Islet of Langerhans (tissue), 1 donor: ENCODE measurements around the gene NIP7.

Experiments
- FAIRE-seq: peaks from one replicate; lab custom pipeline; 2011; peaks lifted over from hg19 to GRCh38; lab: Jason Lieb, UNC

NIP7 gene

DNA sequence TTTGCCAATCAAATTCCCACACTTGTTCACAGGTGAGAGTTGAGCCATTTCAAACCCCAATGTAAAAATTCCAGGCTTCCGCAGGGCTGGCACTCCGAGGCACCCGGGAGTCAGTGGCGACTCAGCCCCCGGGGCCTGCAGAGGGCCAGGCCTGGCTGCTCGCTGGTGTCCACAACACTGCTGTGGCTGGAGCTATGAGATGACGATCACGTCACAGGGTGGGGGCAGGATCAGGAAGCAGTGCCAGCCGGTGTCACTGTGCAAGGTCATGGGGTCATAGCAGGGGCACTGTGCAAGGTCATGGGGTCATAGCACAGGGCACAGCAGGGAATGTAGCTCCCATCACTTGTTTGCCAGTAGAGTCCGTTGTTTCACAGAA, 20.7 kb upstream of the NIP7 start:
- no peak for FAIRE-seq

DNA sequence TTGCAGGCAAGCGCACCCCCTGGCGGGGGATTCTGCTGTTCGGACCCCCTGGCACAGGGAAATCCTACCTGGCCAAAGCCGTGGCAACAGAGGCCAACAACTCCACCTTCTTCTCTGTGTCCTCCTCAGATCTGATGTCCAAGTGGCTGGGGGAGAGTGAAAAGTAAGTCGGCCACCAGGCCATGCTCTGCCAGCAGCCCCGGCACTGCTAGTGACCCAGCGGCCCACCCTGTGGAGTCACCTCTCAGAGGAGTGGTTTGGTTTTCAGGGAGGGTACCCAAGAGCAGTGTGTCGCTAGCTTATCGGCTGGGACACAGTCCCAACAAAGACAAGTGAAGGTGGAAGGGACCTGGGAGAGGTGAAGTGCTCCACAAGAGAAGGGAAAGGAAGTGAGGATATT, 20.2 kb upstream of the NIP7 start:
- no peak for FAIRE-seq

DNA sequence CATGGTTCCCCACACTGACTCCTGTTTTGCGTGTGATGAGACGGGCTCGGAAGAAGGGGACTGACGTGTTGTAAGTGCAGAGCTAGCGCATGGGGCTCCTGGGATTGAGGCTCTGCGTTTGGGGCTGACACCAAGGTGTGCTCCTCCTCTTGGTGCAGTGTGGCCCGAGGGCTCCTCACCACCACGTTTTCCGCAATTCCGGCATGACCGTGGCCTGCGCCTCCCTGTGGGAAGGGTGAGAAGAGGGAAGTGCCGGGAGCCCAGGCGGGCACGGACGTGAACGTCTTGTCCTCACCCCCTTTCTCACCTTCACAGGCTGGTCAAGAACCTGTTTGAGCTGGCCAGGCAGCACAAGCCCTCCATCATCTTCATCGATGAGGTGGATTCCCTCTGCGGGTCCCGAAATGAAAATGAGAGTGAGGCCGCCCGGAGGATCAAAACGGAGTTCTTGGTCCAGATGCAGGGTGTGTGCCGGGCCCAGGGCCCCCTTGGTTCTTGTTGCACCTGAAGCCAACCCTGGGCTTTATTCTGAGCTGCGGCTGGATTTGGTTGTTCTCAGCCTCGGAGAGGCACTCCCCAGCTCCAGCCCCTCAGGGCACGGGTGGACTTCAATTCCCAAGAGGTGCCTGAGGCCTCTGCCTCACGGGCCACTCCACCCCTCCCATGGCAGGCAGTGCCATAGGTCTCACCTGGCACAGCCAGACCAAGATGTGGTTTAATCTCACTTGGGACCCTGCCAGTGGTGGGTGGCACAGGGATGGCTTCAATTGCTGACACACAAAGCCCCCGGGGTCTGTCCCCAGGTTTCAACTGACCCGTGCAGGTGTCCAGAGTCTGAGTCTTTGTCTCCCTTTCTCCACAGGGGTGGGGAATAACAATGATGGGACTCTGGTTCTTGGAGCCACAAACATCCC, 19.5 kb upstream of the NIP7 start:
- no peak for FAIRE-seq

DNA sequence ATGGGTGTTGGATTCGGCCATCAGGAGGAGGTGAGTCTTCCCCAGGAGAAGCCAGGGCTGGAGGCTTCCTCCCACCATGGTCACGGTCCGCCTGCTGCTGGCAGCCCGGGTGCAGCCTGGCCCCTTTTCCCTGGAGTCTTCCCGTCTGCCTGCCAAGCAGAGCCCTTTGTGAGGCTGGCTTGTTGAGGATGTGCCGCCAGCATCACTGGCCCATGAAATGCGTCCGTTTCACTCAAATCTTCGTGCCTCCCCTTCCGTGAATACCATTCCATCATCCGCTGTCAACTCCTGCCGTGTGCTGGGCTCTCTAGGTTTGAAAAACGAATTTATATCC, 18.9 kb upstream of the NIP7 start:
- FAIRE-seq: no peak

DNA sequence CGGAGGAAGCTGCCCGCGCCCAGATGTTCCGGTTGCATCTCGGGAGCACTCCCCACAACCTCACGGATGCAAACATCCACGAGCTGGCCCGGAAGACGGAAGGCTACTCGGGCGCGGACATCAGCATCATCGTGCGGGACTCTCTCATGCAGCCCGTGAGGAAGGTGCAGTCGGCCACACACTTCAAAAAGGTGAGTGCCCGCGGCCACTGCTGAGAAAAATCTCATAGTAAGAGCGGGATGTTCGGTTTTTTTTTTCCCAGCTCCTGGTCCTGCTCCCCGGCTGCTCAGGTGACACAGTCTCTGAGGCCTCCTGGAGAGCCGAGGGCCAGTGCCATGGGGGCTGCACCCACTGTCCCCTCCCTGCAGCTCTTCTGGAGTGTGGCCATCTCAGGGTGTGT, 18.5 kb upstream of the NIP7 start:
- no peak for FAIRE-seq

DNA sequence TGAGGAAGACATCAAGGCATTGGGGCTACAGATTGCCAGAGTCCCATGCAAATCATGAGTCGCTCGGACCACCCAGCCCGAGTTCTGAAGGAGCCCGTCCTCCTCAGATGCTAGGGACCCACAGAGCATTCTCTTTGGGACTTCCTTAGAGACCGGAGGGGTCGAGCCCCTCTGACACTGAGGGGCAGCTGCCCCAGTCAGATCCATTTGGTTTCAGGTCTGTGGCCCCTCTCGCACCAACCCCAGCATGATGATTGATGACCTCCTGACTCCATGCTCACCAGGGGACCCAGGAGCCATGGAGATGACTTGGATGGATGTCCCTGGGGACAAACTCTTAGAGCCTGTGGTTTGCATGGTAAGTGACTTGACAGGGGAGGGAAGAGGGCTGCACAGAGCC, 17.2 kb upstream of the NIP7 start:
- no peak for FAIRE-seq

DNA sequence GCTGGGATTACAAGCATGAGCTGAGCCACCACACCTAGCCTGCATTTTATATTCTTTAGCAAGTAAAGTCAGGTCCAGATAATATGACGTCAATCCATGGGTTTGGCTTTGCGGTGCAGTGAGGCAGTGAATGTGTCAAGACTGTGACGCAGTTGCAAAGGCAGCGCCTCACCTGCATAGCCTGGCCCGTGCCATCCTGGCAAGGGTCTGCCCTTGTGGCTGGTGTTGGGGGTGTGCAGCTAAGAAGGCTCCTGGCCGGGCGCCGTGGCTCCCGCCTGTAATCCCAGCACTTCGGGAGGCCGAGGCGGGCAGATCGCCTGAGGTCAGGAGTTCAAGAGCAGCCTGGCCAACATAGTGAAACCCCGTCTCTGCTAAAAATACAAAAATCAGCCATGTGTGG, 16.2 kb upstream of the NIP7 start:
- FAIRE-seq: no peak

DNA sequence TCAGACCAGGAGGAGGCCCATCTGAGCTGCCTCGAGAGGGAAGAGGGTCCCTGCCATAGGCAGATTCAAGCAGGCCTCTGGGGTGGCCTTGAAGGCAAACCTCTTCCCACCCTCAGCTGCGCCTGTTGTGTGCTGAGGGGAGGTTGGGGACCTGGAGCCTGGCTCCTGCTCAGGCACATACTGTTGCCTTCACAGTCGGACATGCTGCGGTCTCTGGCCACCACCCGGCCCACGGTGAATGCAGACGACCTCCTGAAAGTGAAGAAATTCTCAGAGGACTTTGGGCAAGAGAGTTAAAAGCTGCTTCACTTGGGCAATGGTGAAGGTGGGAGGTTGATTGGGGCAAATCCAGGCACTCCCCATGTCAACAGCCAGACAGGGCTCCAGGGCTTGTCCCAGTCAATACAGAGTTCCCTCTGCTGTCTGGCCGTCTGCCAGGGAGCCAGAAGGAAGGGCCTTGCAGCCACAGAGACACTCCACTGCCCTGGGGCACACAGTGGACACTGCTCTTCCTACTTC, 15.5 kb upstream of the NIP7 start:
- FAIRE-seq: no peak

DNA sequence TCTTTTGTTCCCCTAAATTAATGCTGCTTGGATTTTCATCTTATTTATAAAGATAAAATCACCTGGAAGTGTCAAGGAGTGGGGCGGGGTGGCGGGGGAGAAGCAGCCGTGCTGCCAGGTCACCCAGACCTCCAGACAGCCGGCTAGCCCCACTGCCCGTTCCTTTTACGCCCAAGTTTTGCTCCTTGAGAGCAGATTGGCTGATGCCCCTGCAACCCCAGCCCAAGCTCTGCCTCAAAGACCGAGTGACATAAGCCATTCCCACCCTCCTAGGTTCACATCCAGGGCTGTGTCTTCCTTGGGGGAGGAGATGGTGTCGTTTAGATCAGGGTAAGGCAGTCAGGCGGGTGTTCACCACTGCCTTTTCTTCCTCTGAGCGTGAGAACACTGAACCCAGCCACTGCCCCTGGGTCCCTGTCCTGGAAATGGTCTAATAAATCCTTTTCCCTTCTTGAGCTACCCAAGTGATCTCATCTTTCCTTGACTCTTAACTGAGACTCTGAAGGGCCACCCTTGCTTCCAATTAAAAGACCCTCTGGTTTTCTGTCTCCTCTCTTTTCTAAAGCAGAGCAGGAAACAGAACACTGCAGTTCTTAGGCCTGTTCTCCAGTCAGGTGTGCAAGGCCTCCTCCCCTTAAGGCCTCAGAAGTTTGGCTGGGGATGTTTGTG, 14.9 kb upstream of the NIP7 start:
- FAIRE-seq: no peak

DNA sequence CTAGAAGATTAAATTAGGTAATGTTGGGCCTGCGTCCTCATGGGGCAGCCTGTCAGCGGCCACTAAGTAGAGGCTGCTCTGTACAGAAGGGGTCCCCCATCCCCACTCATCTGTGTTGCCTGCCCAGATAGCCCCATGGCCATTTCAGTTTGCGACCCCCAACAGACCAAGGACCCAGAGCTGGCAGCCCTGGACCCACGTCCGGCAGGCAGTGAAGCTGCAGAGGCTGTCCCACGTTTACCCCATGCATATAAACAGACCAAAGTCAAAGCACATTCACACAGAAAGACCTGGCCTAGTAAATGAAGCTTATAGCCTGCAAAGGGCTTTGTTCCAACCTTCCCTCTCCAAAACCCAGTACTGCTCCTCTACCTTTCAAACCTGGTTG, 13.8 kb upstream of the NIP7 start:
- no peak for FAIRE-seq

DNA sequence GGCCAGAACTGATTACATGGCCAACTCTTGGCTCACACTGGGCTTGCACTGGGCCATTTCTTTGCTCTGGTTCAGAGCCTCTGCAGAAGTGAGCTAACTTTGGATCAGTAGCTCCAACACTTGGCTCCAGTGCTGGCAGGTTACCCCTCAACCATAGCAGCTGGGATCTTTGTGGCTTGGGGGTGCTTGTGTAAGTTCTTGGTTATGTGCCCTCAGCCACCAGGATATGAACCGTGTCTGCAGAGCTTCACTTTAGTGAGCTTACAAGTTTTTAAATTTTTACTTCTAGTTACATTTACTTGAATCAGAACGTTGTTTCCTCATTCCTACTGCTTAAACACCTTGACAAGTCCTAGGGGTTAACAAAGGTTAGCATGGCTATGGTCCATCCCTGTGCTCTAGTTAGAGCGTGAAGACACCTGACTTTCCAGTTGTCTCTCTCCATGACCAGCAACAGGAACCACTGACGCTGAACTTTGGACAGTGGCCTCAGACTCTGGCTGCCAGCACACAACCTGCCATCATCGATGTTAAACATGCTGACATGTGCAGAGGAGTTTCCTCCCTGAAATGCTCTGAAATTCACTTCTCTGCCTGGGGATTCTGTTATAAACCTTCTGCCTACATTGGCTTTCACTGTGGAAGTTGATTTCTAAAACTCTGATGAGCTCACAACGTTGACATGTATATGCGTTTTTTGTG, 13.2 kb upstream of the NIP7 start:
- FAIRE-seq: no peak

DNA sequence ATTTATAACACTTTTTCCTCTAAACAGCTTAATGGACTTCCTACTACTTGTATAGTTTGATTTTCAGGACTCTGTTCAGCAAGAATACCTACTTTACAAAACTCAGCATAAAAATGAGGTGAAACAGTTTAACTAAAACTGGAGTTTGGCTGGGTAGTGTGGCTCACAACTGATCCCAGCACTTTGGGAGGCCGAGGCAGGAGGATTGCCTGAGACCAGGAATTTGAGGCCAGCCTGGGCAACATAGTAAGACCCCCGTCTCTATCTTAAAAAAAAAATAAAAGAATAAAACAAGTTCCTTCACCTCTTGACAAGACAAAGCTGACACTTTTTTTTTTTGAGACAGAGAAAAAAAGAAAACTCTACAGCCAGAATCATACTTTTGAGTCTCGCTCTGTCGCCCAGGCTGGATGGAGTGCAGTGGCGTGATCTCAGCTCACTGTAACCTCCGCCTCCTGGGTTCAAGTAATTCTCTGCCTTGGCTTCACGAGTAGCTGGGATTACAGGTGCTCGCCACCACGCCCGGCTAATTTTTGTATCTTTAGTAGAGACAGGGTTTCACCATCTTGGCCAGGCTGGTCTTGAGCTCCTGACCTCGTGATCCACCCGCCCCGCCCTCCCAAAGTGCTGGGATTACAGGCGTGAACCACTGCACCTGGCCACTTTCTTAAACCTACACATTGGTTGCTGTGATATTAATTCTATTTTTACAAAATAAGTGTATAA, 11.8 kb upstream of the NIP7 start:
- no peak for FAIRE-seq

DNA sequence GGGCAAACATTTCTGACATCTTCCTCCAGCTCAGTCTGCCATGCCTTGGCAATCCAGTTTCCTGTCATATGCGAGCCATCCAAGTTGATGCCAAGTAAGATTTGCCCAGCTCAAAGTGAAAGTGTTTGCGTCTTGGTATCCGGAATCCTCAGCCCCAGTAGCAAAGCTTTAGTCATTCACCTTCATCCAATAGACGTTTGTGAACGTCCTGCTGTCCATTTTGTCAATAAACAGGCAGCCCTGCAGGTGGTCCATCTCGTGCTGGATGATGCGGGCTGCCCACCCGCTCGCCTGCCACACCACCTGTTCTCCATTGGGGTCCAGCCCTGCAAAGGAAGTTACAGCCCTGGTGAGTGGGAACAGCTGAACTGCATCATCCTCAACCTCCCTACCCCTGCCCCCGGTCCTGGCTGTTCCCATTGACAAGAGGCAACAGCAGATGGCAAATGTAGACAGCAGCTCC, 10.7 kb upstream of the NIP7 start:
- no peak for FAIRE-seq

DNA sequence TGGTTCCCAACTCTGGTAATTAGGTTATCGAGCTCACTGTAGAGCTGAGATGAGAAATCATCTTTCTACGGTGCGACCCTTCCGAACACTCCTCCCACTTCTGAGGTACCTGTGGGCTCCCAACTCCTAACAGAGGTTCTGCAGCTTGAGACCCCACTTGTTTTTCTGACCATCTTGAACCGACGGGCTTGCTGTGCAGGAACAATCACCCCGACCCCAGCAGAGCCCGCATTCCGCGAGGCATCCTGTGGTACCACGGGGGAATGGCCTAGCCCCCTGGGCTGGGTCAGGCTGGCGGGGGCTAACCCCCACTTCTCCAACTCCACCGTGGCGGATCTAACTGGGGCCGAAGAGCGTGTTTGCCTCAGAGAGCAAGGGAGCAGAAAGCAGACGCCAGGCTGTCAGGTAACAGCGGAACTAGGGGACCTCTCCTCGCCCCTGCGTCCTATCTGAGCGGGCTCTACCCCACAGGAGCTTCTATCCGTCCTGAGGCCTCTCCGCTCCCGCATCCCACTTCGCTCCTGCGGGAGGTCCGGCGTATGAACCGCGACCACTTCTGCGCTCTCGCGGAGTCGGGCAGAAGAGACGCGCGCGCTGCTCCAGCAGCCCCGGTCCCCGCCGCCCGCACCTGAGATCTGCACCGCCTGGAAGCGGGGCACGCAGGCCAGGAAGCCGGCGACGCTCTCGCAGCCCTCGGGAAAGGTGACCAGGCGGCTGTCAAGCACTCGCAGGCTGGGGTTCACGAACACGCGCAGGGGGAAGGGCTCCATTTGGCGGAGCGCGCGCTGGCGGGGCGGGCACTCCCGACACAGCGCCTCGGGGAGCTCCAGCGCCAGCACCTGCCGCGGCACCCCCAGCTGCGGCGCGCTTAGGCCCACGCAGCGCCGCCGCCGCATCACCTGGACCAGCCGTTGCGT, 9.9 kb upstream of the NIP7 start:
- FAIRE-seq: no peak

DNA sequence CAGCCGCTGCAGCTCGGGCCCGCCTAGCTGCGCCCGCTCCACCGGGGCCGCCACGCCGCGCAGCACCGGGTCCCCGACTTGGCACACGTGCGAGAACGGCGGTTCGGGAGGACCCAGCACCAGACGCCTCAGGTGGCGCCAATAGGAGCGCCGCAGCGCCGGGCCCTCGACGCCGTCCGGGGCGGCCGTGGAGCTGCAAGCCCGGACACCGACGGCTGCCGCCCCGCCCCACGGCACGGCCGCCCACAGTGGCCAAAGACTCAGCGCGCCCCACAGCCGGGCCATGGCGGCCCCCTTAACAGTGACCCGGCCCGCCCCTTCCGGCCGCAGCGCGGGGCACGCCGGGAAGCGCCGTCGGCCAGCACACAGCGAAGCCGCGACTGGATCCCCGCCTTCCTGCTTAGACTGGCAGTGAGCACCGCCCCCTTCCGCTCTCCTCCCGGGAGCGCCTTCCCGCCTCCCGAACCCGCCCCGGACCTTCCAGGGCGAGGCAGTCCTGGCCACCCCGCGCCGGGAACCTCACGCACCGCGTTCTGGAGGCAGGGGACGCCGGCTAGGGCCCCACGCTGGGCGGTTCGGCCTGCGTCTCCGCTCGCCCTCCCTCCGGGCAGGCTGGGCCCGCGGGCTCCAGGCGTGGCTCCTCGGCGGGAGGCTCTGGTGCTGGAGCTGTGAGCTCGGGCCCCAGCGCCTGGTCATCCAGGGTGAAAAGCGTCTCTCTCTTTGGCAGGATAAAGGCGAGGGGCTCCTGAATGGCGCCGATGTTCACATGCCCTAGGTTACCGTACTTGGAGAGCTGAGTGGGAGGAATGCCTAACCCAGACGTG, 9.1 kb upstream of the NIP7 start, which contains the start of gene PDF:
TSS of gene PDF (minus strand) at position 303 of the 824 bp plus-strand sequence. CDS start at position 285, 18 bp downstream.
- no peak for FAIRE-seq

DNA sequence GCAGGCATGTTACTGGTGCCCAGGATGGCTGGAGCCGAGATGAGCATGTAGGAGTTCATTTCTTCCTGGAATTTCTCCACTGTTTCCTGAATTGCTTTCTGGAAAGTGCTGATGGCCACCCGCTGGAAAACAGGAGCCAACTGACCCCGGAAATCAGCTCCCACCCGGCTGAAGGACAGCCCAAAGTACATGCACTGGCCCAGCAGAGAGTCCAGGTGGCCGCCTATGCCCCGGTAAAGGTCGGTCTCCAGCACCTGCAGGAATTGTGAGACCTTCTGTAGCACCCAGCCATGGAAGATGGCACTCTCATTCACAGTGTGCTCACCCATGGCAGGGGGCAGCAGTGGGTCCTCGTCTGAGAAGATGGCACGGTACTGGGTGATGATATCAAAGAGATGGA, 4.9 kb upstream of the NIP7 start:
- no peak for FAIRE-seq

DNA sequence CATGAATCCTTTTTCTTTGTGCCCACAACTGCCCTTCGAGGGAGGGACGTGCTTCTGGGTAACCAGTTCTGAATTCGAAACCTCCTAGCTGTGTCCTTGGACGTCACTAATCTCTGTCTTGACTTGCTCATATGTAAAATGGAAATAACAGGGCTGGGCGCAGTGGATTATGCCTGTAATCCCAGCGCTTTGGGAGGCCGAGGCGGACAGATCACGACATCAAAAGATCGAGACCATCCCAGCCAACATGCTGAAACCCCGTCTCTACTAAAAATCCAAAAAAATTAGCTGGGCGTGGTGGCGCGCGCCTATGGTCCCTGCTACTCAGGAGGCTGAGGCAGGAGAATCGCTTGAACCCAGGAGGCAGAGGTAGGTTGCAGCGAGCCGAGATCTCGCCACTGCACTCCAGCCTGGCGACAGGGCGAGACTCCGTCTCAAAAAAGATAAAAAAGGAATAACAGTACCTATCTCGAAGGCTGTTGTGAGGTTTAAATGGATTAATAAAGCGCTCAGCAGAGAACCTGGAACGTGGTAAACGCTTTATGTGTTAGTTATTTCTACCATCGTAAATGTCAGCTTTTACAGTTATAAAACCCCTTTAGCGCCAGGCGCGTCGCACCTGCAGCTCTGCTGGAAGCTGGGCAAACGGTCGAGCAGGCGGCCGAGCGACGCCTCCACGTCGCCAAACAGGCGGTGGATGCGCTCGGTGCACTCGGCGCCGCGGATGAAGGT, 849 bp upstream of the NIP7 start:
- no peak for FAIRE-seq

DNA sequence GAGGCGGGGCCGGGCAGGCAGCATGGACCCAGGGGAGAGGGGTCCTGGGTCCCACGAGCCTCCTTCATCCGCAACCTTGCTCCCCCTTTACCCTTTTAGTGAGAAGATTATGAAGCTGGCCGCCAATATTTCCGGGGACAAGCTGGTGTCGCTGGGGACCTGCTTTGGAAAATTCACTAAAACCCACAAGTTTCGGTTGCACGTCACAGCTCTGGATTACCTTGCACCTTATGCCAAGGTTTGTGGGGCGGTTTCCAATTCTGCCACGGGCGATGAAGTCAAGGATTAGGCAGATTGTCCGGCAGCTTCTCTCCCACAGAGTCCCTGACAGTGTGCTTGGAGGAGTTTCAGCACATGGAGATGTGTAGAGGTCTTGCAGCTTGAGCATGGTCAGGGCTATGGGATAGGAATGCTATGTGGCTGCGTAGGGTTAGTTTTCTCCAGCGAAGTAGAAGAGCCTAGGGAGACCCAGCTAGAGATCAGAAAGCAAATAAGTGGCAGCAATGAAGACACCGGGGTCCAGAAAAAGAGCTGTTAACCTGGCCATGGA, 598 bp downstream of the NIP7 start:
- no peak for FAIRE-seq

DNA sequence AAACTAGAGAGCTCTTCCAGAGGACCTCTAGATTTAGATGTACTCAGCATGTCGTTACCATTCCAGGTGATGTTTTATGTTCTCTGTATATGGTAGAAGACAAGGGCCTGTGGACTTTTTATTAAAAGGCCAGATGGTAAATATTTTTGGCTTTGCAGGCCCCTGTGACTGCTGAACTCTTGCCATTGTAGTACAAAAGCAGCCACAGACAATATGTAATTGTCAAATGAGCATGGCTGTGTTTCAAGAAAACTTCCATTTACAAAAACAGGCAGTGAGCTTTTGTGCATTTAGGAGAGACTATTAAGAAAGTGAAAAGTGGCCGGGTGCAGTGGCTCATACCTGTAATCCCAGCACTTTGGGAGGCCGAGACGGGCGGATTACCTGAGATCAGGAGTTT, 4.6 kb downstream of the NIP7 start:
- FAIRE-seq: no peak
